Measurements from ENCODE around the gene CENPS.

DNA sequence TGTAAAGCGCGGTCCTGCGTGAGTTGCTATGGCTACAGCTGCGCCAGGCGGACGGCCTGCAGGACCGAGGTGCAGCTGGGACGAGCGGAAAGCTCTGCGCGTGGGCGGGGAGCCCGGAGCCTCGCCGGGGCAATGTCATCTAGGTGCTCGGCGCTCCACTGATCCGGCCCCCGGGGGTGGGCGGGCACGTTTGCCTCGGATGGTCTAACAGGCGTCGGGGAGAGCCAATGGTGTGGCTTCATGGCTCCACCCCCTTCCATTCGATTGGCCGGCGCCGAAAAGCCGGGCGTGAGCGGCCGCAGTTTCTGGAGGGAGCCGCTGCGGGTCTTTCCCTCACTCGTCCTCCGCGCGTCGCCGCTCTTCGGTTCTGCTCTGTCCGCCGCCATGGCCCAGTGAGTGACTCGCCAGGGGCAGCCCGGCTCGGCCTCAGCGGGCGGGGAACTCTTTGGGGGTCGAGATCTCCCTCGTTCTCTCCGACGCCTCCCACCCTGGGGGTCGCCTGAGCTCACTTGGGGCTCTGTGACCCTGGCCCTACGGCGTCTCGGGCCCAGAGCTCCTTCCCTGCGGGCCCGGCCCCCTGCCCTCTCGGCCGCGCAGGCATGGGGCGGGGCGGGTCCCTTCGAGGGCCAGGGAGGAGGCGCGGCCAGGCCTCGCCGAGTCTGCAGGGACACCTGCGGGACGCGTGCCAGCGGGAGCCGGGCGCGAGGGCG is 31.3 kb upstream of the CENPS start, which contains the start of gene PGD:
- peak; percentile 90 to 94 for TF ChIP-seq POLR2A (IDR thresholded peaks at IDR 0.05; ENCODE audit: control extremely low read depth in 1 of 2, low read depth in 2 of 2, low read length in 2 of 2)
- TF ChIP-seq, protein P1, sequence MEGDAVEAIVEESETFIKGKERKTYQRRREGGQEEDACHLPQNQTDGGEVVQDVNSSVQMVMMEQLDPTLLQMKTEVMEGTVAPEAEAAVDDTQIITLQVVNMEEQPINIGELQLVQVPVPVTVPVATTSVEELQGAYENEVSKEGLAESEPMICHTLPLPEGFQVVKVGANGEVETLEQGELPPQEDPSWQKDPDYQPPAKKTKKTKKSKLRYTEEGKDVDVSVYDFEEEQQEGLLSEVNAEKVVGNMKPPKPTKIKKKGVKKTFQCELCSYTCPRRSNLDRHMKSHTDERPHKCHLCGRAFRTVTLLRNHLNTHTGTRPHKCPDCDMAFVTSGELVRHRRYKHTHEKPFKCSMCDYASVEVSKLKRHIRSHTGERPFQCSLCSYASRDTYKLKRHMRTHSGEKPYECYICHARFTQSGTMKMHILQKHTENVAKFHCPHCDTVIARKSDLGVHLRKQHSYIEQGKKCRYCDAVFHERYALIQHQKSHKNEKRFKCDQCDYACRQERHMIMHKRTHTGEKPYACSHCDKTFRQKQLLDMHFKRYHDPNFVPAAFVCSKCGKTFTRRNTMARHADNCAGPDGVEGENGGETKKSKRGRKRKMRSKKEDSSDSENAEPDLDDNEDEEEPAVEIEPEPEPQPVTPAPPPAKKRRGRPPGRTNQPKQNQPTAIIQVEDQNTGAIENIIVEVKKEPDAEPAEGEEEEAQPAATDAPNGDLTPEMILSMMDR (IDR thresholded peaks at IDR 0.05; ENCODE audit: control extremely low read depth in 1 of 3, insufficient read depth in 1 of 3, low read depth in 1 of 3, low read length in 3 of 3): no peak
- TF ChIP-seq BRCA1 (IDR thresholded peaks at IDR 0.05; ENCODE audit: low read depth, low read length): no peak
- TF ChIP-seq MAFK (IDR thresholded peaks at IDR 0.05; ENCODE audit: low read depth, low read length): no peak
- TF ChIP-seq, protein P2, sequence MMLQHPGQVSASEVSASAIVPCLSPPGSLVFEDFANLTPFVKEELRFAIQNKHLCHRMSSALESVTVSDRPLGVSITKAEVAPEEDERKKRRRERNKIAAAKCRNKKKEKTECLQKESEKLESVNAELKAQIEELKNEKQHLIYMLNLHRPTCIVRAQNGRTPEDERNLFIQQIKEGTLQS (IDR thresholded peaks at IDR 0.05; ENCODE audit: insufficient read depth, low read depth, low read length): no peak
- no peak for TF ChIP-seq SIRT6 (IDR thresholded peaks at IDR 0.05; ENCODE audit: low read length)
- TF ChIP-seq CBX5 (IDR thresholded peaks at IDR 0.05; ENCODE audit: low read depth, low read length): no peak

Data from H1 (cell line).